H9 (cell line): ENCODE results near the gene EPSTI1. TPM values are rescaled to one million over a fixed set of nuclear protein-coding genes. Genes with fewer than 3 reads are reported as not detected.

ENCODE experiments used
- DNase-seq: peaks from one replicate; pipeline ENCODE4 v3.0.0-alpha.2; 2017
- H2AFZ ChIP-seq: one replicate; pipeline ENCODE4 v1.6.1; 2013; ENCODE audit warnings: mild to moderate bottlenecking, low read length, control low read depth, moderate library complexity
- H2AK5ac ChIP-seq: 2 replicates; pipeline ENCODE4 v1.6.1; 2013; ENCODE audit warnings: low read length, control low read depth, mixed read lengths; ENCODE audit not compliant: insufficient read length
- H2BK120ac ChIP-seq: one replicate; pipeline ENCODE4 v1.6.1; 2013; ENCODE audit warnings: low read depth, mild to moderate bottlenecking, low read length, control low read depth, inconsistent platforms; ENCODE audit not compliant: poor library complexity, severe bottlenecking
- H2BK12ac ChIP-seq: 2 replicates; pipeline ENCODE4 v1.6.1; 2013; ENCODE audit warnings: low read length, control low read depth, mixed read lengths, low read depth; ENCODE audit not compliant: insufficient read length
- H2BK15ac ChIP-seq: 2 replicates; pipeline ENCODE4 v1.6.1; 2013; ENCODE audit warnings: low read depth, low read length, control low read depth
- H2BK20ac ChIP-seq: one replicate; pipeline ENCODE4 v1.6.1; 2013; ENCODE audit warnings: low read depth, mild to moderate bottlenecking, low read length, control low read depth, inconsistent platforms; ENCODE audit not compliant: poor library complexity, severe bottlenecking
- H2BK5ac ChIP-seq: 2 replicates; pipeline ENCODE4 v1.6.1; 2013; ENCODE audit warnings: low read length, control low read depth, mixed read lengths; ENCODE audit not compliant: insufficient read length
- H3K14ac ChIP-seq: 2 replicates; pipeline ENCODE4 v1.6.1; 2013; ENCODE audit warnings: low read length, control low read depth; ENCODE audit not compliant: insufficient read depth
- H3K18ac ChIP-seq: 2 replicates; pipeline ENCODE4 v1.6.1; 2013; ENCODE audit warnings: low read depth, mild to moderate bottlenecking, mixed read lengths, low read length, control low read depth; ENCODE audit not compliant: insufficient read length
- H3K23ac ChIP-seq: 2 replicates; pipeline ENCODE4 v1.6.1; 2013; ENCODE audit warnings: low read length, control low read depth, mixed read lengths, low read depth; ENCODE audit not compliant: insufficient read length
- H3K23me2 ChIP-seq: 2 replicates; pipeline ENCODE4 v1.6.1; 2013; ENCODE audit warnings: low read depth, mild to moderate bottlenecking, mixed read lengths, low read length, control low read depth; ENCODE audit not compliant: insufficient read length, poor library complexity, severe bottlenecking
- H3K27ac ChIP-seq: 2 replicates; pipeline ENCODE4 v1.5.1; 2013; ENCODE audit warnings: low read length, control low read depth, mixed read lengths, low read depth; ENCODE audit not compliant: insufficient read length
- H3K27me3 ChIP-seq: 2 replicates; pipeline ENCODE4 v1.6.1; 2013; ENCODE audit warnings: low read length, control low read depth, inconsistent platforms; ENCODE audit not compliant: insufficient read depth
- H3K4ac ChIP-seq: 2 replicates; pipeline ENCODE4 v1.6.1; 2013; ENCODE audit warnings: low read depth, mild to moderate bottlenecking, control low read depth, inconsistent platforms, low read length, moderate library complexity
- H3K4me1 ChIP-seq: 2 replicates; pipeline ENCODE4 v1.6.1; 2013; ENCODE audit warnings: low read length, control low read depth, inconsistent platforms; ENCODE audit not compliant: insufficient read depth
- H3K4me2 ChIP-seq: 2 replicates; pipeline ENCODE4 v1.6.1; 2013; ENCODE audit warnings: low read length, control low read depth, mixed read lengths; ENCODE audit not compliant: insufficient read length, insufficient read depth
- H3K56ac ChIP-seq: 2 replicates; pipeline ENCODE4 v1.6.1; 2013; ENCODE audit warnings: low read depth, mild to moderate bottlenecking, mixed read lengths, low read length, control low read depth; ENCODE audit not compliant: insufficient read length
- H3K79me1 ChIP-seq: 2 replicates; pipeline ENCODE4 v1.6.1; 2013; ENCODE audit warnings: low read depth, mild to moderate bottlenecking, moderate library complexity, low read length, control low read depth, inconsistent platforms; ENCODE audit not compliant: insufficient read depth, poor library complexity, severe bottlenecking
- H3K79me2 ChIP-seq: 2 replicates; pipeline ENCODE4 v1.6.1; 2013; ENCODE audit warnings: low read length, control low read depth, inconsistent platforms; ENCODE audit not compliant: insufficient read depth
- H3K9ac ChIP-seq: 2 replicates; pipeline ENCODE4 v1.6.1; 2013; ENCODE audit warnings: low read length, control low read depth, mixed read lengths; ENCODE audit not compliant: insufficient read length; ENCODE audit errors: extremely low read depth
- H3K9me3 ChIP-seq: one replicate; pipeline ENCODE4 v1.6.1; 2013; ENCODE audit warnings: low read depth, low read length, inconsistent platforms; ENCODE audit not compliant: control insufficient read depth
- H3T11ph ChIP-seq: one replicate; pipeline ENCODE4 v1.6.1; 2013; ENCODE audit warnings: mild to moderate bottlenecking, low read length, control low read depth, inconsistent platforms
- H4K20me1 ChIP-seq: one replicate; pipeline ENCODE4 v1.6.1; 2013; ENCODE audit not compliant: control insufficient read depth, insufficient read length, insufficient read depth
- H4K5ac ChIP-seq: 2 replicates; pipeline ENCODE4 v1.6.1; 2013; ENCODE audit warnings: low read depth, mild to moderate bottlenecking, mixed read lengths, low read length, control low read depth; ENCODE audit not compliant: insufficient read length
- H4K8ac ChIP-seq: replicated peaks from 2 replicates; pipeline ENCODE4 v1.6.1; 2013; ENCODE audit warnings: low read length, control low read depth, mixed read lengths, low read depth; ENCODE audit not compliant: insufficient read length
- H4K91ac ChIP-seq: 2 replicates; pipeline ENCODE4 v1.6.1; 2013; ENCODE audit warnings: low read depth, mild to moderate bottlenecking, moderate library complexity, mixed read lengths, low read length, control low read depth; ENCODE audit not compliant: insufficient read length
- H3K27ac Mint-ChIP-seq, 3 experiments: 2 replicates in 2 of 3; 3 replicates in 1 of 3; pipeline ENCODE4 v1.8.0; 2020 to 2021; ENCODE audit warnings: mixed read lengths in 3 of 3, mild to moderate bottlenecking in 1 of 3, moderate library complexity in 1 of 3
- H3K27me3 Mint-ChIP-seq: 2 replicates; pipeline ENCODE4 v1.8.0; 2021; ENCODE audit warnings: low read depth, mild to moderate bottlenecking, moderate library complexity, mixed read lengths
- H3K36me3 Mint-ChIP-seq, 3 experiments: 2 replicates in 2 of 3; 3 replicates in 1 of 3; pipeline ENCODE4 v1.8.0; 2020 to 2021; ENCODE audit warnings: low read depth in 3 of 3, mixed read lengths in 3 of 3; ENCODE audit not compliant: insufficient read depth in 1 of 3
- H3K4me1 Mint-ChIP-seq, 2 experiments: 2 replicates each; pipeline ENCODE4 v1.8.0; 2020; ENCODE audit warnings: mixed read lengths in 2 of 2
- H3K4me3 Mint-ChIP-seq, 2 experiments: 2 replicates in 1 of 2; 3 replicates in 1 of 2; pipeline ENCODE4 v1.8.0; 2020 to 2021; ENCODE audit warnings: mild to moderate bottlenecking in 2 of 2, mixed read lengths in 2 of 2, moderate library complexity in 1 of 2
- H3K9me3 Mint-ChIP-seq, 2 experiments: 2 replicates in 1 of 2; 3 replicates in 1 of 2; pipeline ENCODE4 v1.8.0; 2020; ENCODE audit warnings: mild to moderate bottlenecking in 2 of 2, mixed read lengths in 2 of 2, moderate library complexity in 1 of 2
- WGBS: extraction: QIAGEN DNeasy Blood & Tissue Kit; methylation state at CpG from one replicate; pipeline ENCODE4 v1.1.7; 2013; ENCODE audit warnings: missing lambda C conversion rate, low lambda C conversion rate, mixed read lengths; ENCODE audit not compliant: insufficient read length; ENCODE audit errors: extremely low coverage; 5-methylcytosine and 5-hydroxymethylcytosine counted together
- total RNA-seq: library from RNA; stranded (reverse); gene quantifications from 2 replicates; pipeline ENCODE4 v1.2.1, GENCODE V29; 2021
- TF ChIP-seq, protein P1 (sequence below): fragments of 200-600 bp; sonication (generic); conservative IDR thresholded peaks from 3 replicates; pipeline ENCODE4 v1.8.0; 2021; ENCODE audit warnings: antibody characterized with exemption, mild to moderate bottlenecking

EPSTI1 gene
- total RNA-seq, 1 experiment from 2014 or later = 0.70 TPM

GRCh38 chr13:42905579-42905978 is 86.5 kb downstream of the EPSTI1 start:
- H3K18ac ChIP-seq = no peak overlapping the region
- H3K27ac ChIP-seq = no peak overlapping the region
- H3K4me3 Mint-ChIP-seq = no peak overlapping the region
- no peak overlapping the region for H2AFZ ChIP-seq
- H2BK120ac ChIP-seq = no peak overlapping the region
- H3K9me3 Mint-ChIP-seq = no peaks in the 10 kb centered on the region
- H3K79me1 ChIP-seq = no peaks in the 10 kb centered on the region
- no peak overlapping the region for H2BK5ac ChIP-seq
- no peaks in the 10 kb centered on the region for H3K4me1 Mint-ChIP-seq
- H3T11ph ChIP-seq = no peak overlapping the region
- H4K5ac ChIP-seq = no peak overlapping the region
- no peaks in the 10 kb centered on the region for H3K27me3 ChIP-seq
- H3K23me2 ChIP-seq = no peaks in the 10 kb centered on the region
- H4K20me1 ChIP-seq = no peaks in the 10 kb centered on the region
- H2BK20ac ChIP-seq = no peak overlapping the region
- TF ChIP-seq, protein P1, sequence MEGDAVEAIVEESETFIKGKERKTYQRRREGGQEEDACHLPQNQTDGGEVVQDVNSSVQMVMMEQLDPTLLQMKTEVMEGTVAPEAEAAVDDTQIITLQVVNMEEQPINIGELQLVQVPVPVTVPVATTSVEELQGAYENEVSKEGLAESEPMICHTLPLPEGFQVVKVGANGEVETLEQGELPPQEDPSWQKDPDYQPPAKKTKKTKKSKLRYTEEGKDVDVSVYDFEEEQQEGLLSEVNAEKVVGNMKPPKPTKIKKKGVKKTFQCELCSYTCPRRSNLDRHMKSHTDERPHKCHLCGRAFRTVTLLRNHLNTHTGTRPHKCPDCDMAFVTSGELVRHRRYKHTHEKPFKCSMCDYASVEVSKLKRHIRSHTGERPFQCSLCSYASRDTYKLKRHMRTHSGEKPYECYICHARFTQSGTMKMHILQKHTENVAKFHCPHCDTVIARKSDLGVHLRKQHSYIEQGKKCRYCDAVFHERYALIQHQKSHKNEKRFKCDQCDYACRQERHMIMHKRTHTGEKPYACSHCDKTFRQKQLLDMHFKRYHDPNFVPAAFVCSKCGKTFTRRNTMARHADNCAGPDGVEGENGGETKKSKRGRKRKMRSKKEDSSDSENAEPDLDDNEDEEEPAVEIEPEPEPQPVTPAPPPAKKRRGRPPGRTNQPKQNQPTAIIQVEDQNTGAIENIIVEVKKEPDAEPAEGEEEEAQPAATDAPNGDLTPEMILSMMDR = no peak
- H3K4me1 ChIP-seq = no peaks in the 10 kb centered on the region
- H3K4me2 ChIP-seq = no peak overlapping the region
- no peaks in the 10 kb centered on the region for H3K79me2 ChIP-seq
- no CpG with 5 or more reads among the region's 2 CpGs for WGBS
- H4K91ac ChIP-seq = no peak overlapping the region
- H3K14ac ChIP-seq = no peak overlapping the region
- DNase-seq = no peak
- H3K27ac Mint-ChIP-seq = no peak overlapping the region
- H3K4ac ChIP-seq = no peak overlapping the region
- no peaks in the 10 kb centered on the region for H3K9me3 ChIP-seq
- no peak overlapping the region for H3K23ac ChIP-seq
- no peaks in the 10 kb centered on the region for H3K27me3 Mint-ChIP-seq
- H3K36me3 Mint-ChIP-seq = no peaks in the 10 kb centered on the region
- H2AK5ac ChIP-seq = no peak overlapping the region
- no peak overlapping the region for H2BK15ac ChIP-seq
- no peak overlapping the region for H3K9ac ChIP-seq
- H2BK12ac ChIP-seq = no peak overlapping the region
- H3K56ac ChIP-seq = no peak overlapping the region
- no peak overlapping the region for H4K8ac ChIP-seq
